Measurements from ENCODE around the gene MAPKAPK2.
"Not testable (repeated sequence)": the region's sequence is repeated elsewhere in the genome, so short reads cannot be mapped to it uniquely, and the experiment has no call there.

The MAPKAPK2 gene

GRCh38 chr1:206684478-206685333, at the start of gene MAPKAPK2:
MAPKAPK2 (plus strand) TSS chr1:206684905; CDS start chr1:206685230, 325 bp downstream.
- DNase-seq = peak; percentile 70 to 78

DNA sequence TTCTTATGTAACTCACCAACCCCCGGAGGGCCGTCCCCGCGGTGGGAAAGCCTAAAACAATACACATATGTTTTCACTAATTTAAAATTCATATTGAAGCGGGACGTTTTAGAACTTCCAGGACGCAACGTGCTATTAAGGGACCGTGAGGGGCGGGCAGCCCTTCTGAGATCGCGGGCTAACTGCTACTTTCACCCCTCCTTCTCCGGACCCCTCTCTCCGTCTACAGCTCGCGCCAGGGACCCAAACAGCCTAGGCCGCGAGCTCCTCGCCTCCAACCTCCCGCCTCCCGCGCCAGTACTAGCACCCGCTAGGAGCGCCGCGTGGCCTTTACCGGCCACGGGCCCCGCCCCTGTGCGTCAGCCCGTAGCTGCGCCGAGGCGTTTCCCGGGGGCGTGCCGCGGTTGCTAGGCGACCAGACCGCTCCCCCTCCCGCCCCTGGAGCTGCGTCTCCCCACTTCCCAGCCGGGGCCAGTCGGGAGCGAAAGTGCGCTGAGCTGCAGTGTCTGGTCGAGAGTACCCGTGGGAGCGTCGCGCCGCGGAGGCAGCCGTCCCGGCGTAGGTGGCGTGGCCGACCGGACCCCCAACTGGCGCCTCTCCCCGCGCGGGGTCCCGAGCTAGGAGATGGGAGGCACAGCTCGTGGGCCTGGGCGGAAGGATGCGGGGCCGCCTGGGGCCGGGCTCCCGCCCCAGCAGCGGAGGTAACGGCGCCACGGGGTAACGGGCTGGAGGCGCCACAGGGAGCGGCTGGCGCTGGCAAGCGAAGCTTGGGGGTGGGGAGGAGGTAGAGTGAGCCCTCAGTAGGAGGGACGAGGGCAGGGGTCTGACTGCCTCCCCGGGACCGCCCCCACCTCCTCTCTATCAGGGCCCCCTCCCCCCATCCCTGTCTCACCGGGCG, 49.4 kb upstream of the MAPKAPK2 start, which contains the start of gene DYRK3:
Gene DYRK3 (plus strand): TSS at position 457 of the 898 bp plus-strand sequence. CDS start 168 bp downstream, at position 625.
- DNase-seq = peak; percentile 91

- no peak for DNase-seq
These were observed 48.7 kb upstream of the MAPKAPK2 start for GRCh38 chr1:206635978-206636345.

GRCh38 chr1:206636671-206637070, 48.0 kb upstream of the MAPKAPK2 start:
- DNase-seq = no peak

DNA sequence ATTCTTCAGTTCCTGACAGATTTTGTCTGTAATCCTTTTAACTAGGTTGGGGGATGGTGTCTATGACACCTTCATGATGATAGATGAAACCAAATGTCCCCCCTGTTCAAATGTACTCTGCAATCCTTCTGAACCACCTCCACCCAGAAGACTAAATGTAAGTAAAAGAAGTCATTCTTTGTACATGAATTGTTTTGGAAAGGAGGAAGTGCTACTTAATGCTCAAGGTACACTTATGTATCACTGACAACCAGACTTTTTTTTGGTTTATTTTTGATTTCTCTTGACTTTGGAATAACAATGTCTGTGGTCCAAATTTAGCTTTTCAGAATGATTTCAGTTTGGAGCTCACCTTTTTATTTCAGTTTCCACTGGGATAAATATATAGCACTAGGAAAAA, 47.1 kb upstream of the MAPKAPK2 start:
- DNase-seq = no peak

GRCh38 chr1:206642074-206642473, 42.6 kb upstream of the MAPKAPK2 start:
- DNase-seq = not testable (repeated sequence)

DNA sequence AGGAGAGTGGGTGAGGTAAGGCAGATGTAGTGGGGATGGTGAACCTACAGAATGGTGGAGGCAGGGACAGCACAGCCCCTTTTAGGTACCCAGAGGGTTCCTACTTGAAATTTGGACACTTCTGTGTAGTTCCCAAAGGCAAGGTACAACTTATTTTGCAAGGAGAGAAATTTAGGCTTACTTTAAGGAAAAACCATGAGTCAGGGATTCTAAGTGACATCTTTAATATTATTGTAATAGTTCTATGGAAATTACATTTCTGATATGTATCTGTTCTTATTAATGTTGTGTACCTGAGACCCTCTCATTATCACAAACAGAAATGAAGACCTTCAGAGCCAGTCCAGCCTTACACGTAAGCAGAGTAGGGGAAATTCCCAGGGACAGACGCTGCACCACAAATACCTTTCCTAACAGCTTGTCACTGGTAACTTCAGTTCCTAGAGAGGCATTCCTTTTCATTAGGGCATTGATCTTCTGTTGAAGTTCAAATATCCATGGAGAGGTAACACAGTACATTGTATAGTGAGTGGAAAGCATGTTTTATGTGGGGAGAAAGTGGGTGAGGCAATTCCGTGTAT, 41.5 kb upstream of the MAPKAPK2 start:
- no peak for DNase-seq

DNA sequence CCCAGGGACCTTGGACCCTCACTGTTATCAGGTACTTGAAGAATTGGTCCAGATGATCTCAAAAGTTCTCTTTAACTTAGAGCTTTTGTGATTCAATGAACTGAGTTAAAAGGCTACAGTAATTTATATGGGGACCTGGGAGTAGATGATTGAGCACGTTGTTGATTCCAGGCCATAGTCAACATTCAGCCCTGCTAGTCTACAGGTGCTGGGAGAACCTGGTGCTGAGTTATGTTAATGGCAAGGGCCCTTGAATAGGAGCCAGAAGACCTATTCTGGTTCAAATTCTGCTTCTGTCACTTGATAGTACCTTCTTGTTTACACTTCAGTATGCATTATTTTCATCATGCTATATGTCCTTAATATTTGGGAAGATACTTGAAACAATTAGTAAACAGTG, 38.2 kb upstream of the MAPKAPK2 start:
- DNase-seq = no peak

GRCh38 chr1:206647224-206647623, 37.5 kb upstream of the MAPKAPK2 start:
- DNase-seq = no peak

- DNase-seq = no peak
These were observed 35.3 kb upstream of the MAPKAPK2 start for GRCh38 chr1:206649261-206649921.

GRCh38 chr1:206651014-206651413, 33.7 kb upstream of the MAPKAPK2 start:
- DNase-seq = no peak

DNA sequence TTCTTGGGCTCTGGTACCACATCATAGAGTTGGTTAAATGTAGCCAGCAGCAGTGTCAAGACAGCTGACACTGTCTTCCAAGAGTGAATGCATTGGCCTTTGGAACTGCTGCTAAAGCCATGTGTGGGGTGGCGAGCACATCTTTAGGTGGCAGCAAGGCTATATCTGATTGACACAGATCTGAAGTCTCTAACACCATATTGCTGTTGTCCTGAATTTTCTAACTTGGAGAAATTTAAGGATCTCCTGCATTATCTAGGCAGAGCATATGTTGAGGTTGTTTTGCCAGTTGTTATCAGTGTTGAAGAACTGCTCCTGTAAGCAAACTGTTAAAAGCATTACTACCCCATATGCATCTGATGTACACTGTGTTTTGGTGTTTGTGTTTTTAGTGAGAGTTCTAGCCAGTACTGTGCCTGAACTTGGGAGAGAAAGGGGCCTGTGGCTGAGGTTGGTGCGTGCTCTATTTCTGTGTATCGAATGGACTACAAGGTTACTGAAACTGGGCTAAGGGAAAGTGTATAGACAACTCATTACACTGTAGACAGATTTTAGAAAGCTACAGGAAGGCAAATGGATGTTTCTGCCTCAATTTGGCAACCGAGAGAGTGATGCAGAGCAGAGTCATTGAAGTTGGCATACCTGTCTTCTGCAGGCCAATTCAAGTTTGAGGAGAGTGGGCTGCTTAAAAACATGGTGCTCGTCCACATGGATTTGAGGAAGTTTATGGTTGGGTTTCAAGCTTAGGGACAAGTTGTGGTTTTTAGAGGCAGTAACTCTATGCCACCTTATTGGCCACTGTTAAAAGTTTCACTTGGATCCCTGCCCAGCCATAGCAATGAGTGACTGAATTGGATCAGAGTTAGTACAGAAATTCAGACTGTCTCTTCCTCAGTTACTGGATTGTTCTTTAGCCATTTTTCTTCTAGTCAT, 32.5 kb upstream of the MAPKAPK2 start:
- no peak for DNase-seq

DNA sequence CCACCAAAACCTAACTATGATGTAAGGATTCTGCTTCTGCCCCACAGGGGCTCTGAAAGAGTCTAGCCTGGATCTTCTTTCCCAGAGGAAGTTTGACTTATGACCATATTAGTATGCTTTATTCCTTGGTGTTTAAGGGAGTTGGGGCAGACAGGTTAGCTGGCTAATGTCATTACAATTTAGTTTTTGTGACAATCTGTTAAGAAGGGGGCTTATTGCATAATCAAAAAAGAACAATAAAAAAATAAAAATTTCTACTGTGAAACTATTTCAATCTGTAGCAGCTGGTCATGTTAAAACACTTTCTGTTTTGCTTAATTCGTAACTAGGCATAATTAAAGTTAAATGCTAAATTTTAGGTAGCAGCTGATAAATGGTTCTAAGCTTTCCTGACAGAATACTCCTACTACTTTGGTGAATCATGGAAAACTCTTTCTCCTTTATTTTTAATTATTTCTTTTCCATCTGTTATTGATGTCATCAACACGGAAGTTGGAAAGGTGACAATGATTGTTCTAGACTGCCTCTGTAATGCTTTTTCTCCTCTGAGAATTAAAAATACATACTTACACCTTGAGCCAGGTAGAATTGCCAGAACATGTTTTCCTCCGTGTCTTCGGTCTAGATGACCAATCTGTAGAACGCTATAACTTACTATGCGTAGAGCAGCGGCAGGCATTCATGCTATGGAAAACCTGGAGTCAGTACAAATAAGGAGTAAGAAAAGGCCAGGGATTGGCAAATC, 30.8 kb upstream of the MAPKAPK2 start:
- no peak for DNase-seq

DNA sequence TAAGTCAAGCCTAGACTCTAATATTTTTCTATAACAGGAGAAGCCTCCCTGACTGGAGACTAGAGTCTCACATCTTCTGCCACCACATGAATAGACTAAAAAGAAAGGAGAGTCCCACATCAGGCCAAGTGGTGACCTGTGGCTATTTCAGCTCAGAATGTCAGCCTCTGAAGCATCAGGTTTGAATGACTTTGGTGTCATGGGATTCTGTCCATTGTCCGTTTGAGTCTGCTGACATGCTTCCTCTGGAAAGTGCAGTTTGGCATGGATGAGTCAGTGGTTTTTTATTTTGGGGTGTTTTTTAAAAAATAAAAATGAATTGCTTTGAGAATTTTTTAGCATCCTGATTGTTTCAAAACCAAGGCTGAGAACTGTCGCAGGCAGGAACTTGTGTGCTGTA, 29.9 kb upstream of the MAPKAPK2 start:
- DNase-seq = no peak

DNA sequence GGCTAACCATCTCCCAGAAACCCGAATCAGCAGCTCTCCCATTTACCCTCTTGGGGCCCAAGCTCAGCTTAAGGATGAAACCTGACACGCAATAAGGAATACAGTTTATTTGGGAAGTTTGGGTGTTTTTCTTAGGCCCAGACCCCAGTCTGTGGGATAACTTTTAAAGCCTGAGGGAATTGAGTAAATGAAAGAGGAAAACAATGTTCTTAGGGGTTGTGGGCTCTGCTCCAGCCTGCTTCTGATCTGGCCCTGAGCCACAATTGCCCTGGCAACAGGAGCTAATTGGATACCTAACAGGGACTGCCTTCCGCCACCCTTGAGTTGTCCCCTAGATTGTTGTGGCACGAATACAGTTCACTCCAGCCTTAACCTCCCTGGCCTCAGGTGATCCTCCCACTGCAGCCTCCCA, 29.2 kb upstream of the MAPKAPK2 start:
- DNase-seq = no peak

GRCh38 chr1:206656936-206657335, 27.8 kb upstream of the MAPKAPK2 start:
- DNase-seq = no peak

- no peak for DNase-seq
These were observed 27.0 kb upstream of the MAPKAPK2 start for GRCh38 chr1:206657751-206658150.

DNA sequence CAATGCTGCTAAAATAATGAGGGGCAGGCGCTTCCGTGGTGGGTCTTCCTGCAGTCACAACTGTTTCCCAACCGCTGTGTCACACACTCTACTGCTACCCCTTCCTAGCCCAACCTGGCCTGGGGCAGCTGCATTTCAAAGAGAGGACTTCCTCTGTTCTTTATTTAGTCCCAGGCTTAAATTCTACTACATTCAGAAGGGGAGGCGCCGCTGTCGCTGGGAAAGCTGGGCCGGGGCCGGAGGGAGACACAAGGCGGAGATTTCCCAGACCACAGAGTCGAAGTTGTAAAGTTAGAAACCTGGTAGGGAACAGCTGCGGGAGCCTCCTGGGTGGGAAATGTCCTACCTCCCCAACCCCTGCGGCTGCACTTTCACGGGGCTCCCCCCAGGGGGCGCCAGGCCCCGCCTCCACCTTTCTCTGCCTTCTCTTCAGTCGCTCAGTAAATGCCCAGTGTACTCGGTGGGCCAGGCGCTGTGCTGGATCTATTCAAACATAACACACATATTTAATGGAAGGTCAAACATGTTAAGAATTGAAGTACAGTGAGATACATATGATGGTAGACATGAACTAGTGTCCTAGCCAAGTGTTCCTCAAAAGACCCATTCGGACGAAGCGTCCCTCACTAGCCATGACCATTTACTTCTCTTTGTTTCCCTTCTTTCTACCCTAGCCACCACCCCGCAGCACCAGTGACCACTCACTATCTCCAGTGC, 26.3 kb upstream of the MAPKAPK2 start:
- DNase-seq = peak; percentile 29 to 40

DNA sequence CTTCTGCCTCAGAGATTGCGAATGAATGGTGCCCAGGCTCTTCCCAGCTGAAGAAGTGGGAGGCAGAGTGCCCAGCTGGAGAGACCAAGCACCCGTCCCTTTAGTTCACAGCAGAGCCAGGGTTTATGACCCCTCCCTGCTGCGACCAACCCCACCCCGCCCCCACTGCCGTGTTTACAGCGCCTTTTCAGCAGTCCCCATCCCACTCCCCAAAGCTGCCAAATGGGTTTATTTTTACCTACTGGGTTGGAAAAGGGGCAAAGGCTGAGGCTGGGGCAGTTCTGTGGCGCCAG, 25.8 kb upstream of the MAPKAPK2 start:
- DNase-seq = no peak

GRCh38 chr1:206660136-206660535, 24.6 kb upstream of the MAPKAPK2 start:
- no peak for DNase-seq
